HG02840 (cell line): ENCODE measurements around the gene CENPV.

Source experiments
- ATAC-seq: cut with Tn5 transposase; IDR thresholded peaks from one replicate; pipeline ENCODE4 v1.9.1; 2021; ENCODE audit warnings: mild to moderate bottlenecking, moderate library complexity, moderate number of reproducible peaks; ENCODE audit not compliant: unreplicated experiment, low FRiP score

CENPV gene

GRCh38 chr17:16363749-16364536, 10.7 kb upstream of the CENPV start:
- no peak for ATAC-seq

- ATAC-seq = no peak
These were observed 8.6 kb upstream of the CENPV start for GRCh38 chr17:16361874-16362273.

- no peak for ATAC-seq
These were observed 5.1 kb upstream of the CENPV start for GRCh38 chr17:16358394-16358793.

GRCh38 chr17:16354585-16354984, 1.3 kb upstream of the CENPV start:
- no peak for ATAC-seq

- peak; percentile 45 for ATAC-seq
These were observed 477 bp downstream of the CENPV start for GRCh38 chr17:16352667-16353316.

- no peak for ATAC-seq
These were observed 984 bp downstream of the CENPV start for GRCh38 chr17:16352303-16352666.

- no peak for ATAC-seq
These were observed 1.4 kb downstream of the CENPV start for GRCh38 chr17:16351831-16352230.

- ATAC-seq = no peak
These were observed 3.8 kb downstream of the CENPV start for GRCh38 chr17:16349431-16349830.

GRCh38 chr17:16348586-16348985, 4.7 kb downstream of the CENPV start:
- ATAC-seq = no peak

- ATAC-seq = no peak
These were observed 6.5 kb downstream of the CENPV start for GRCh38 chr17:16346721-16347271.

- no peak for ATAC-seq
These were observed 7.7 kb downstream of the CENPV start for GRCh38 chr17:16345565-16345964.

- ATAC-seq = no peak
These were observed 9.7 kb downstream of the CENPV start for GRCh38 chr17:16343569-16343968.

GRCh38 chr17:16342979-16343378, 10.3 kb downstream of the CENPV start:
- no peak for ATAC-seq

GRCh38 chr17:16339959-16340358, 13.3 kb downstream of the CENPV start:
- ATAC-seq = no peak

- ATAC-seq = no peak
These were observed 13.9 kb downstream of the CENPV start for GRCh38 chr17:16339402-16339801.

- no peak for ATAC-seq
These were observed 14.9 kb downstream of the CENPV start for GRCh38 chr17:16338391-16338790.

GRCh38 chr17:16329519-16330271, 23.6 kb downstream of the CENPV start:
- no peak for ATAC-seq

GRCh38 chr17:16328997-16329396, 24.3 kb downstream of the CENPV start:
- ATAC-seq = no peak

GRCh38 chr17:16327018-16327417, 26.3 kb downstream of the CENPV start:
- ATAC-seq = no peak

- ATAC-seq = no peak
These were observed 27.3 kb downstream of the CENPV start for GRCh38 chr17:16325964-16326363.

GRCh38 chr17:16322636-16323035, 30.6 kb downstream of the CENPV start:
- no peak for ATAC-seq
